HepG2 (cell line): Measurements from ENCODE around the gene CAMTA1. TPM values are rescaled to one million over a fixed set of nuclear protein-coding genes. Genes with fewer than 3 reads are reported as not detected.

ENCODE experiments used
- ATAC-seq: fragments of 200-7000 bp; cut with Tn5 transposase; 3 replicates; pipeline ENCODE4 v1.9.1; 2020; ENCODE audit warnings: mild to moderate bottlenecking, moderate library complexity
- BruUV-seq: library from RNA; stranded (reverse); fragments of 400-500 nt; replicated peaks from 2 replicates; lab custom pipeline; 2021; lab: Mats Ljungman, UMichigan
- CTCF ChIA-PET: fragments of 300-600 bp; formaldehyde crosslinking; extraction: SDS; loops from one replicate; lab custom pipeline; 2021; ENCODE audit warnings: low total read pairs, inconsistent platforms, low intra/inter-chr PET ratio; lab: Yijun Ruan, JAX
- POLR2A ChIA-PET: fragments of 350-600 bp; sonication (Branson Sonifier 250); formaldehyde crosslinking; loops from one replicate; lab custom pipeline; 2020; ENCODE audit warnings: antibody characterized with exemption, inconsistent platforms; lab: Yijun Ruan, JAX
- DNase-seq: peaks from one replicate; pipeline ENCODE4 v3.0.0-alpha.2; 2015; ENCODE audit warnings: low spot score
- FAIRE-seq: peaks from 3 replicates; lab custom pipeline; 2011; peaks lifted over from hg19 to GRCh38; lab: Jason Lieb, UNC
- H2AFZ ChIP-seq: one replicate; pipeline ENCODE4 v1.6.1; 2011; ENCODE audit warnings: low read length, inconsistent platforms
- H3K27ac ChIP-seq: fragments of 300-600 bp; 3 replicates; pipeline ENCODE4 v1.8.0; 2011; ENCODE audit warnings: mixed run types, mild to moderate bottlenecking, mixed read lengths, low read length, inconsistent platforms; ENCODE audit not compliant: insufficient read depth; ENCODE audit errors: extremely low read length
- H3K27me3 ChIP-seq, 2 experiments: fragments of 200-600 bp in 1 of 2; 2 replicates in 1 of 2; 3 replicates in 1 of 2; pipeline versions ENCODE4 v1.6.0 to v1.8.0; 2011; ENCODE audit warnings: low read length in 2 of 2, mild to moderate bottlenecking in 2 of 2, moderate library complexity in 2 of 2, inconsistent platforms in 1 of 2; ENCODE audit not compliant: insufficient read depth in 2 of 2, control insufficient read depth in 1 of 2
- H3K36me3 ChIP-seq, 2 experiments: fragments of 200-600 bp in 1 of 2; replicated peaks in 1 of 2; 2 replicates in 1 of 2; 3 replicates in 1 of 2; pipeline versions ENCODE4 v1.5.1 to v1.8.0; 2011; ENCODE audit warnings: low read length in 2 of 2, inconsistent platforms in 1 of 2; ENCODE audit not compliant: insufficient read depth in 2 of 2, control insufficient read depth in 1 of 2
- H3K4me1 ChIP-seq: 2 replicates; pipeline ENCODE4 v1.5.1; 2012; ENCODE audit warnings: low read length, inconsistent platforms; ENCODE audit not compliant: insufficient read depth
- H3K4me2 ChIP-seq: 2 replicates; pipeline ENCODE4 v1.6.0; 2011; ENCODE audit warnings: low read depth, low read length, inconsistent platforms
- H3K4me3 ChIP-seq, 3 experiments: fragments of 200-600 bp in 1 of 3; sonication (generic), shearing (Covaris generic) in 1 of 3; replicated peaks in 1 of 3; 2 replicates each; pipeline ENCODE4 v1.5.1; 2011 to 2016; ENCODE audit warnings: low read length in 3 of 3, inconsistent platforms in 2 of 3, low read depth in 2 of 3, mild to moderate bottlenecking in 2 of 3, control low read depth in 1 of 3, mixed read lengths in 1 of 3; ENCODE audit not compliant: insufficient read depth in 1 of 3
- H3K79me2 ChIP-seq: one replicate; pipeline ENCODE4 v1.6.1; 2011; ENCODE audit warnings: low read length, inconsistent platforms; ENCODE audit not compliant: insufficient read depth
- H3K9ac ChIP-seq: 2 replicates; pipeline ENCODE4 v1.6.0; 2011; ENCODE audit warnings: mild to moderate bottlenecking, low read depth, low read length, inconsistent platforms; ENCODE audit not compliant: insufficient read depth
- H3K9me3 ChIP-seq: 2 replicates; pipeline ENCODE4 v1.5.1; 2012; ENCODE audit warnings: mild to moderate bottlenecking, low read length
- H4K20me1 ChIP-seq: 2 replicates; pipeline ENCODE4 v1.6.0; 2011; ENCODE audit warnings: inconsistent platforms, mild to moderate bottlenecking, low read length, moderate library complexity; ENCODE audit not compliant: insufficient read depth
- BCLAF1 ChIP-seq: fragments of 450-650 bp; IDR thresholded peaks from 2 replicates; pipeline ENCODE4 v1.6.1; 2017; ENCODE audit warnings: mild to moderate bottlenecking
- BRD4 ChIP-seq: sonication (generic); formaldehyde crosslinking; IDR thresholded peaks from 2 replicates; pipeline ENCODE4 v1.4.0; 2020; ENCODE audit warnings: missing genetic modification reagents
- HCFC1 ChIP-seq: fragments of 150-350 bp; IDR thresholded peaks from 2 replicates; pipeline ENCODE4 v1.6.1; 2014; ENCODE audit warnings: low read depth, low read length
- NCOR1 ChIP-seq: fragments of 200-600 bp; sonication (generic); IDR thresholded peaks from 2 replicates; pipeline ENCODE4 v1.7.0; 2017; ENCODE audit warnings: antibody characterized with exemption, low read length, borderline replicate concordance
- SKI ChIP-seq: fragments of 450-650 bp; IDR thresholded peaks from one replicate; pipeline ENCODE4 v1.6.1; 2018; ENCODE audit warnings: mild to moderate bottlenecking; ENCODE audit not compliant: partially characterized antibody
- TIGD3 ChIP-seq: sonication (generic); formaldehyde crosslinking; IDR thresholded peaks from 2 replicates; pipeline ENCODE4 v1.5.1; 2020; ENCODE audit warnings: mild to moderate bottlenecking, missing genetic modification reagents, borderline replicate concordance
- ZNF136 ChIP-seq: sonication (generic); formaldehyde crosslinking; IDR thresholded peaks from 2 replicates; pipeline ENCODE4 v1.8.1; 2022; ENCODE audit warnings: low read depth, mild to moderate bottlenecking, moderate library complexity, missing genetic modification reagents
- ZNF747 ChIP-seq: sonication (generic); formaldehyde crosslinking; IDR thresholded peaks from 2 replicates; pipeline ENCODE4 v1.8.1; 2023; ENCODE audit warnings: missing genetic modification reagents, mild to moderate bottlenecking, borderline replicate concordance
- ZNF761 ChIP-seq: sonication (generic); formaldehyde crosslinking; conservative IDR thresholded peaks from 2 replicates; pipeline ENCODE4 v1.4.0; 2020; ENCODE audit warnings: mild to moderate bottlenecking, missing genetic modification reagents
- ZNF788 ChIP-seq: sonication (generic); formaldehyde crosslinking; IDR thresholded peaks from 2 replicates; pipeline ENCODE4 v1.5.0; 2020; ENCODE audit warnings: mild to moderate bottlenecking, missing genetic modification reagents, borderline replicate concordance
- WGBS: methylation state at CpG from one replicate; pipeline ENCODE4 v1.1.6; 2017; ENCODE audit warnings: low lambda C conversion rate; 5-methylcytosine and 5-hydroxymethylcytosine counted together
- in situ Hi-C: cut with HindIII; loops from 2 replicates; pipeline ENCODE4 v1.10.0; 2017; ENCODE audit warnings: low pct_unique_long_range_greater_than_20kb; ENCODE audit not compliant: extremely low pct_ligation_motif_present
- intact Hi-C: fragments of 100-400 bp; cut with micrococcal nuclease; formaldehyde crosslinking; loops from one replicate; pipeline ENCODE4 v1.10.0; 2022; ENCODE audit not compliant: unreplicated experiment
- polyA plus RNA-seq, 8 experiments: library from polyadenylated mRNA; depleted of rRNA in 3 of 8; stranded (reverse) in 7 of 8; unstranded in 1 of 8; fragments of >200 nt; fragmentation: Illumina TruSeq in 4 of 8; extraction: Trizol in 4 of 8; gene quantifications; 2 replicates each; pipeline versions ENCODE4 v1.2.1 to v1.2.3, GENCODE V29; 2011 to 2016; ENCODE audit warnings: low read depth in 4 of 8, missing spikeins in 1 of 8, mixed read lengths in 1 of 8; ENCODE audit not compliant: insufficient read depth in 1 of 8
- total RNA-seq, 5 experiments: library from RNA; depleted of rRNA; stranded (reverse); fragments of >200 nt; fragmentation: Illumina TruSeq; extraction: Trizol; gene quantifications; 2 replicates each; pipeline ENCODE4 v1.2.3, GENCODE V29; 2016; ENCODE audit warnings: low read depth in 1 of 5

CAMTA1 gene
- total and polyA plus RNA-seq, 2 of the 13 experiments (the other 11 are each of a cell fraction or from before 2014, with no cell fraction given): 25.0 to 36.4 TPM

- no peaks in the 10 kb centered on the region; a peak in 1 of 5 replicates for H3K27me3 ChIP-seq
- POLR2A ChIA-PET: no interaction called here
These were observed 413.4 kb downstream of the CAMTA1 start for GRCh38 chr1:7198664-7199063.

DNA sequence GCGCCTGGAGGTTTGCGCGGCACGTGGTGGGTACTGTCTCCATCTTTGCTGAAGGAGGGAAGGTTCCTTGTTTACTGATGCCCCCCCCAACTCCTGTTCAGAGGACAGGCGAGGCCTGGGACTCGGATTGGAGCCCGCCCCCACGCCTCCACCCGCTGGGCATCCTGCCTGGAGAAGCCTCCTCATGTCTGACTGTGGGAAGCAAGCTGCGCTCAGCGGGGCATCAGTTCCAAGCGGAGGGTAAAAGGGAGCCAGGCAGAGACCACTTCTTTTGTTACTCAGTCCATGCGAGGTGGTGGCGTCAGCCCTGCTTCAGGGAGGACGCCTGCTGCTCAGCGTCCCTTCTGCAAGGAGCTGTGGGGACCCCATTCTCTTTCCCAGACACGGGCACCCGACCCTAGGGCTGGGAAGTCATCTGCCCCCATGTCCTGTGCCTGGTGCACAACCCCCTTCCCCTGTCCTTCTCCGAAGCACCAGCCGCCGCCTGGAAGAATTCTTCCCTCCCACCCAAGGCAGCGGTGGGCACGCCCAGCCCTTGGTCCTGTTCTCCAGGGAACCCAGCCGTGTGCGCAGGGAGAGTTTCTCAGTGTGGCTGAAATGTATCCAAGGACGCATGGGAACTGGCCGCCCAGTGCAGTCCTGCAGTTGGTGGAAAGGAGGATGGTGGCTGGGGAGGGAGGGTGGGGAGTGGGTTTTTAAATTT, 414.0 kb downstream of the CAMTA1 start:
- TF ChIP-seq ZNF788 (CRISPR knock-in tag) (no peak), BCLAF1 (no peak), SKI (no peak), NCOR1 (no peak), TIGD3 (CRISPR knock-in tag) (no peak), ZNF136 (no peak), BRD4 (CRISPR knock-in tag) (no peak), HCFC1 (no peak), ZNF761 (no peak)
- BruUV-seq: no TSS peak
- no peaks in the 10 kb centered on the region; a peak in 1 of 5 replicates for H3K27me3 ChIP-seq
- in situ Hi-C loops (no loop called here), intact Hi-C loops (no loop called here)
- H3K4me3 ChIP-seq: no peak overlapping the region
- no peak for FAIRE-seq
- no peak overlapping the region for H3K4me2 ChIP-seq
- DNase-seq: no peak
- no peaks in the 10 kb centered on the region for H3K9me3 ChIP-seq
- no peaks in the 10 kb centered on the region for H3K79me2 ChIP-seq
- WGBS: 28% methylated on average over 15 of the region's 27 CpGs
- H4K20me1 ChIP-seq: no peaks in the 10 kb centered on the region
- no peaks in the 10 kb centered on the region for H3K36me3 ChIP-seq
- no peak overlapping the region for H2AFZ ChIP-seq
- H3K27ac ChIP-seq: no peak overlapping the region
- no peak for ATAC-seq
- ChIA-PET CTCF (no interaction called here), POLR2A (no interaction called here)
- no peaks in the 10 kb centered on the region for H3K4me1 ChIP-seq
- H3K9ac ChIP-seq: no peak overlapping the region

More at GRCh38 chr1:7198664-7199063, 413.4 kb downstream of the CAMTA1 start:
- Histone ChIP-seq H3K4me2 (no peak overlapping the region), H2AFZ (no peak overlapping the region), H3K4me1 (no peaks in the 10 kb centered on the region), H3K4me3 (no peak overlapping the region), H3K27ac (no peak overlapping the region), H3K36me3 (no peaks in the 10 kb centered on the region), H3K9ac (no peak overlapping the region), H4K20me1 (no peaks in the 10 kb centered on the region), H3K79me2 (no peaks in the 10 kb centered on the region), H3K9me3 (no peaks in the 10 kb centered on the region)
- 22% methylated on average over 5 of the region's 5 CpGs for WGBS
- no peak for ATAC-seq
- intact Hi-C loops (no loop called here), in situ Hi-C loops (no loop called here)
- CTCF ChIA-PET: no interaction called here
- FAIRE-seq: no peak
- DNase-seq: no peak
- TF ChIP-seq ZNF747 (CRISPR knock-in tag): no peak
- BruUV-seq: no TSS peak
